ENCODE results near the gene PTX4.

PTX4 gene

GRCh38 chr16:1523581-1524245, 35.0 kb upstream of the PTX4 start:
- DNase-seq = no peak

DNA sequence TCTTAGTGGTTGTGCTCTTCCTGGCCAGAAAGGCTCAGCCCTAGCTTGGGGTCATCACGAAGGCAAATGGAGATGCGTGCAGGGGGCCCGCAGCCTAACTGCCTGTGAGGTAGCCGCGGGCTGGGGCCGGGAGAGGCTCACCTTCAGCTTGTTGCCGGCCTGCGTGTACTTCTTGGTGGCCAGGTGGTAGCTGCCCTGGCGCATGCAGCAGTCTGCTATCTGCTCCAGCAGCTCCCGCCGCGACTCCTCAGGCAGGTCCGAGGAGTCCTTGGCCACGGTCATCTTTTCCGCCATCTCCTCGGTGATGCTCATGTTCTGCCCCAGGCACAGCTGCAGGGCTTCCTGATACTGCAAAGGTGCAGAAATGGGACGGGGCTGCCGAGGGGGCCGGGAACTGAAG, 31.7 kb upstream of the PTX4 start:
- DNase-seq = no peak

DNA sequence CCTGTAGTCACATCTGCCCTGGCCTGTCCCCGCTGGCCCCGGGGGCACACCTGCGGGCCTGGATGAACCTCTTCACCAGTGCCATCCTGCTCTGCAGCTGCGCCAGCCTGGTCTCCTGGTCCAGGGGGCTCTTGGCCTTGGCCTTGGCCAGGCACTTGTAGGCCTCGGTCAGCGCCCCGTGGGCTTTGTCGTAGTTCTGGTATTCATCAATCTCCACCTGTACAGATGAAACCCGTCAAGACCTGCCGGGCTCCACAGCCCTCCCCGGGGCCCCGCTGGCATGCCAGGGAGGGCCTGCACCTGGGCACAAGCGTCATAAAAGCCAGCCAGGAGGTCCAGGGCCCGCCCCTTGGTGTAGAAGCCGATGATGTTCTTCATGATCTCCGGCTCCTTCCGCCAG, 31.1 kb upstream of the PTX4 start:
- no peak for DNase-seq

DNA sequence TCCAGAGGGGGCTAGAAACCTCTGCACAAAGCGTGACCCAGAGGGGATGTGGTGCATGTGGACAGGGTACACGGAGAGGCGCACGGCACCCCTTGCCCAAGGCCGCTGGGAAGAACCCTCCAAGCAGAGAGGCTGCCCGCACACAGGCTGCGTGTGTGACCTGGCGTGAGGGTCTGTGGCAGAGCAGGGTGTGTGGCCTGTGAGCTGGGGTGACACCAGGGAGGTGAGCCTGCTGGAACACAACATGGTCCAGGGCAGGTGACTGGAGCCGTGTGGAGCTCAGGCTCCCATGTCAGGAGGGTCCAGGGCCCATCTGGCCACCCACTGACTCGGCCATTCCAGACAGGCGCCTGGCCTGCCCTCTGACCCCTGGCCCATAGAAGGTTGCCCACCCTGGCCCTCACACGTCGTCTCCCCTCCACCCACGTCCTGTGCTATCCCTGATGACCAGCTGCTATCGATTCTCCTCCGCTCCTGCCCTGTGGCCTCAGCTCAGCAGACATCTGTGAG, 29.9 kb upstream of the PTX4 start:
- DNase-seq = no peak

- no peak for DNase-seq
Observed at GRCh38 chr16:1514507-1514906, 25.8 kb upstream of the PTX4 start.

DNA sequence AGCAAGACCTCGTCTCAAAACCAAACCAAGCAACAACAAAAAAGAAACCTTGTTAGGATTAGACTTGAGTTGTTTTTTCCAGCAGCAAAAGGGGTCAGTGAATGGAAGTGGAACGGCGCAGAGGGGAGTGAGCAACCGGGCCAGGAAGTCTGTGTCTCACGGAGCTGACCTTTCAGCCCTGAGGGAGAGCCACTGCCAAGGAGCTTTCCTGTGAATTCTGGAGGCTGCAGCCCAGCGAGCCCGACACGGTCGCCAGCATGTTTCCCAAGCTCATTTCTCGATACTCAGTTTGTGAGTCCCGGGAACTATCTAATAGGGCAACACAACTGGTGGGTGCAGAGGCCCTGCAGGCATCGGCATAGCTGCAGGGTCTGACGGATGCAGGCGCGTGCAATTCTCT, 24.0 kb upstream of the PTX4 start:
- no peak for DNase-seq

- no peak for DNase-seq
Observed at GRCh38 chr16:1511662-1512569, 23.2 kb upstream of the PTX4 start.

- no peak for DNase-seq
Observed at GRCh38 chr16:1510941-1511351, 22.2 kb upstream of the PTX4 start.

DNA sequence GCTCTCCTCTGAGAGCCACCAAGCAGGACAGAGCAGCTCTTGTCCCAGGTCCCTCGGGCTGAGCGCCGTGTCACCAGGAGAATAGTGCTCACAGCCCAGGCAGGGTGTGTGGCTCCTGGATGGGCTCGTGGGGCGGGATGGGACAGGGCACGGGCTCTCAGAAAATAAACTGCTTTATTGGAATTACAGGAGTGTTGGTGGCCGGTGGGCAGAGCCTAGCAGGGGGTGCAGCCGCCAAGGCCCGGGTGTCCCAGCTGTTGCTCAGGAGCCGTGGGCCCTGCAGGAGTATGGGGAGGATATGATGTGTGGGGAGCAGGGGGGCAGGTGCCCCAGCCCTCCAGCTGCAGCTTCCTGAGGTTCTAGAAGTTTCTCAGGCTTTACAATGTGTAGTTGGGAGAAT, 21.5 kb upstream of the PTX4 start:
- DNase-seq = no peak

- DNase-seq = no peak
Observed at GRCh38 chr16:1509307-1510221, 20.8 kb upstream of the PTX4 start.

GRCh38 chr16:1508494-1509187, 19.9 kb upstream of the PTX4 start:
- DNase-seq = no peak

DNA sequence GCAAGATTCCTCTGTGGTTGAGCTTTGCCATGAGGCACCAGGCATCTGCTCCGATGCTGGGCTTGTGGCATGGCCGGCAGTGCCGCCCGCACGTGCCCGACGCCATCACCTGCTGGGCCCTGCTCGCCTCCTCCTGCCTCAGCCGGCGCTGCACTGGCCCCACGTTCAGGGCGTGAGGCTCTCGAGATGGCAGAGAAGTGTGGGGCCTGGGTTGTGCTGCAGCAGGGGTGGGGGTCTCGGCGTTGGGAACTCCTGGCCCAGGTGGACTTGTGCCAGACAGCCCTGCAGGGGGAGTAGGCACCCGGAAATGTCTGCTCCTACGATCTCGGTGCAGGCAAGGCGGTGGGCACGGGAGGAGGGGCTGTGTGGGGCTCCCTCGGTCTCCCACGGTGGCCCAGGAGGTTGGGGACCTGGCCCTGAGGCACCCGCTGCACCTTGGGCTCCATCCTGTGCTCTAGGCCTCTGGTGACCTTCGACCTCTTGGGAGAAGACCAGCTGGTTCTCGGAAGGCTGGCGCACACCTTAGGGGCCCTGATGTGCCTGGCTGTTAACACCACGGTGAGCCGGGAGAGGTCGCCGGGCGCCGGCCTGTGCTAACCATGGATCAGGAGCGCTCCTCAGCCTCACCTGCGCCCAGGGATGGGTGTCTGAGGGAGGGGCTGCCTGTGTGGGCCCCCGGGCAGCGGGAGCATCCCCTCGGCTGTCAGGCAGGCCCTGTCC, 17.9 kb upstream of the PTX4 start:
- no peak for DNase-seq

GRCh38 chr16:1505912-1506311, 17.2 kb upstream of the PTX4 start:
- no peak for DNase-seq

- DNase-seq = no peak
Observed at GRCh38 chr16:1505073-1505844, 16.5 kb upstream of the PTX4 start.

DNA sequence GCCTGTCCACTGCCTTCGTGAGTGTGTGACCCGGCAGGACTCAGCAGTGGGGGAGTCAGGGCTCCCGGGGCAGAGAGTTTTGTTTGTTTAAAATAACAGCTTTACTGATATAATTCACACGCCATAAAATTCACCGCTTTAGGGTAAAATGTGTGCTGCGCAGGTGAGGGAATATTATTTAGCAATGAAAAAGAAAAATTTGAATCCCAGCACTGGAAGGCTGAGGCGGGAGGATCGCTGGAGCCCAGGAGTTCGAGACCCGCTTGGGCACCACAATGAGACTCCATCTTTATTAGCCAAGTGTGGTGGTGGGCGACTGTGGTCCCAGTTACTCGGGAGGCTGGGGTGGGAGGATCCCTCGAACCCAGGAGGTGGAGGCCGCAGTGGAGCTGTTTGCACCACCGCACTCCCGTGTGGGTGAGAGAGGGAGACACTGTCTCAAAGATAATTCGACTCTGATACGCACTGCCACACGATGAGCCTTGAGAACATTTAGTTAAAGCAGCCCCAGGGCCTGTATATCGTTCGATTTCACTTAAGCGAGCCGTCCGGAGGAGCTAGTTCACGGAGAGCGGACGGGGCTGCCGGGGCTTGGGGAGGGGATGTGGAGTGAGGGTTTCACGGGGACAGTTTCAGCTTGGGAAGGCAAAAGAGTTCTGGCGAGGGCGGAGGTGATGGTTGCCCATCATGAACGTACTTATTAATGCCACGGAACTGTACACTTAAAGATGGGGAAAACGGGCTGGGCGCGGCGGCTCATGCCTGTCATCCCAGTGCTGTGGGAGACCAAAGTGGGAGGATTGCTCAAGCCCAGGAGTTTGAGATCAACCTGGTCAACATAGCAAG, 14.6 kb upstream of the PTX4 start:
- no peak for DNase-seq

GRCh38 chr16:1502092-1503004, 13.6 kb upstream of the PTX4 start:
- DNase-seq = no peak

GRCh38 chr16:1501630-1502029, 12.9 kb upstream of the PTX4 start:
- DNase-seq = no peak

DNA sequence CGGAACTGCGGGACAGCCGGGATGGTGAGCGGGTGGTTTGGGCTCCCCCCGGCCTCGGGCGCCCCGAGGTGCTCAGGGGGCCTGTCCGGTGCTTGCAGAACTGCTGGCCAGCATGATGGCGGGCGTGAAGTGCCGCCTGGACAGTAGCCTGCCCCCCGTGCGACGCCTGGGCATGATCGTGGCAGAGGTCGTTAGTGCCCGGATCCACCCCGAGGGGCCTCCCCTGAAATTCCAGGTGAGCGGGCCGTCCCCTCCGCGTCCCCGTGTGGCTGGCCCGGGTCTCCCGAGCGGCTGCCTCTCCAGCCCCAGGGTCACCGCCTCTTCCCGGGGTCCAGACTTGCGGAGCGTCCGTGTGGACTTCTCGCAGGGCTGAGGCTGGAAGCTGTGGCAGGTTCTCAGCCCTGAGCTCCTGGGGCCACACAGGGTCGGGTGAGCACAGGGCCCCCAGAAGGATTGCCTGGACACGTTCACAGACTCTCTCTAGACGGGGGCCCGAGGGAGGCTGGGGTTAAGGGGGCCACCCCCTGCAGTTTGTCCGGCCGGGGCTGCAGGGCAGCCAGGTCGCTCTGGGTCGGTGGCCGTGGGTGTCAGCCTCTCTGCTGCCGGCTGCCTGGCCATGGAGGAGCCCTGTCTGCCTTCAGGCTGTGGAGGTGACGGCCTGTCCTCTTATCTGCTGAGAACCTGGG, 11.9 kb upstream of the PTX4 start:
- no peak for DNase-seq
